Hematopoietic multipotent progenitor cell treated with erythropoietin and hydrocortisone succinate and interleukin-3 and kit ligand, for 17 days (in vitro differentiated cells): Measurements from ENCODE around the gene OLFML2A.

Experiments
- DNase-seq: peaks from one replicate; pipeline ENCODE4 v3.0.0-alpha.2; 2015; ENCODE audit warnings: low spot score

OLFML2A gene

DNA sequence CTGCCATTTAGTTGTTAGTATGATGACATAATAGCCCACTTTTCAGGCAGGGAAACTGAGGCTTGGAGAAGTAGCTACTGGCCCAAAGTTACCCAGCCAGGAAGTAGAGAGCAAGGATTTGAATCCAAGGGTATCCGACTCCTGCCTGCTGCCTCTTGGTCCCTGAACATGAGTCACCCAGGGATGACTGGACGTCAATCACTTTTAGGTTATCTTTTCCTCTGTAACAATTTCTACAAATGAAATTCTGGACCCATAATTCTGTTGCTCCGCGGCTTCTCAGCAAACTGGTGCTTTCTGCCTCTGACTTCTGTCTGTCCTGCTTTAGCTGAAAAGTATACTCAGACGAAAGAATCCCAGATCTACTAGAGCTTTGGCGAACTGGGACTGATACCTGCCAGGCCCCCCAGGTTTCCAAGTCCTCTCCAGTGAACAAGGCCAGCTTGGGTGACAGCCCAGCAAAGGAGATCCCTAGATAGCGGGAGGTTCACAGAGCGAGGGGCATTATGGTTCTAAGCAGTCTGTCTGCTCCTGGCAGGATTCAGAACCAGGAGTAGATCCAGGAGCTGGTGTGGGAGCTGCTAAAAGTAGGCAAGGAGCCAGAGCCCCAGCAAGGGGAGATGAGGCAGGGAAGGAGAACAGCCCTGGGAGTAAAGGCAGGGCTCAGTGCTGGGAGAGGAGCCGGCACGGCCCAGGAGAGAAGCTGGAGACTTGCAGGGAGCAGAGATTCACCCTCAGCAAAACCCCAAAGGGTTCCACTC, 20.6 kb downstream of the OLFML2A start:
- no peak for DNase-seq

DNA sequence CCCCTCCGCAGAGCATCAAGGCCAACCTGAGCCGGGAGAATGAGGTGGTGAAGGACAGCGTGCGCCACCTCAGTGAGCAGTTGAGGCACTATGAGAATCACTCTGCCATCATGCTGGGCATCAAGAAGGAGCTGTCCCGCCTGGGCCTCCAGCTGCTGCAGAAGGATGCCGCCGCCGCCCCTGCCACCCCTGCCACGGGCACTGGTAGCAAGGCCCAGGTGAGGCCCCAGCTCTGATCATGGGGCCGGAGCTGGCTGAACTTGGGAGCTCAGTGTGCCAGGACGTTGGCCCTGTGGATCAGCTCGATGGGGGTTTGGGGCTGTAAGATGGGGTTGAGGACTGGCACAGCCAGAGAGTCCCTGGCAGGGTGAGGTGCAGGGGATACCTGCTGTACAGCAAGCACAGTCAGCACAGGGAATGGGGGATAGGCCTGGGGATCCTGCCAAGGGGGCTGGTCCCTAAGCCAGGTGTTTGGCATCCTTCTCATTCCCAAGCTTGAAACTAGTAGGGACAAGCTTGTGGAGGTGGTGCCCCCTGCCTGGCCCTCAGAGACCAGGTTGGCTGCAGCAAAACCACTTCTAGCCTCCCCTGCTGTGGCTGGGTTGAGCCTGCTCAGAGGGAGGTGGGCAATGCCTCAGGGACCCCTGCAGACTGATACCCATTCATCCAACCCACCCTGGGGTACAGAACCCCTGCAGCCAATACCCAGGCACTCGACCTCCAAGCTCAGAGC, 22.5 kb downstream of the OLFML2A start:
- DNase-seq = no peak

DNA sequence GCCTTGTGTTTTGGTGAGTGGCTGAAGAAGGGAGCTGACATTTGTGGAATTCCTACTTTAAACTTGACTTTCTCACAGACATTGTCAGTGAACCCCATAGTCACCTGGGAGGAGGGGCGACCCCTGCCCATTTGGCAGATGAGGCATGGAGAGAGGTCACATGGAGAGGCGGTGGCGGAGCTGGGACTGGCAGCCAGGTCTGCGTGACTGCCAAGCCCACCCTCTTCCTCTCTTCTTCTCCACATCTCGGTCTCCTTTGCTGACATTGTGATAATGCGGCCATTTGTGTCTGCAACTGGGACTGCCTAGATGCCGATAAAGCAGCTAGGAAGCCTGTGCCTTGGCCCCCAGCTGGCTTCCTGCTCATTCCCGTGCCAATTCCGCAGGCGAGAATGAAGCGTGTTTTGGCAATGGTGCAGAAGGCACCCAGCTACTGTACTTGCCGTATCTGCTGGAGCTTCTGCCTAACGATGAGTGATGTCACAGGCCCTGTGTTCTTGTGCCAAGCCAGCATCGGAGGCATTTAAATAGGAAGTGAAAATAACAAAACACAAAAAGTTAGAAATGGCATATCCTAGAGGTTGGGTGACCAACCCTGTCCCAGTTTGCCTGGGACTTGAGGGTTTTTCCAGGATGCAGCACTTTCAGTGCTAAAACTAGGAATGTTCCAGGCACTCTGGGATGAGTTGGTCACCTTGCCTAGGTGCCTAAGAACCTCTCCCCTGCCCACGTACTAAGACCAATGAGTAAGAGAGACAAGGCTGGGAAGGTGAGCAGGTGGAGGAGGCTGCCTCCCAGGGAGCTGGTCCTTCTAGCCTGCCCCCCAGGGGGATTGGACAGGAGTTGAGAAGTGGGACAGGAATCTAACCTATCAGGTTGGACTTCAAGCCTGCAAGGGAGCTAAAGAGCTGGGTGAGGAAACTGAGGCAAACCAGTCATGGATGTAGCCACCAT, 23.6 kb downstream of the OLFML2A start:
- no peak for DNase-seq

DNA sequence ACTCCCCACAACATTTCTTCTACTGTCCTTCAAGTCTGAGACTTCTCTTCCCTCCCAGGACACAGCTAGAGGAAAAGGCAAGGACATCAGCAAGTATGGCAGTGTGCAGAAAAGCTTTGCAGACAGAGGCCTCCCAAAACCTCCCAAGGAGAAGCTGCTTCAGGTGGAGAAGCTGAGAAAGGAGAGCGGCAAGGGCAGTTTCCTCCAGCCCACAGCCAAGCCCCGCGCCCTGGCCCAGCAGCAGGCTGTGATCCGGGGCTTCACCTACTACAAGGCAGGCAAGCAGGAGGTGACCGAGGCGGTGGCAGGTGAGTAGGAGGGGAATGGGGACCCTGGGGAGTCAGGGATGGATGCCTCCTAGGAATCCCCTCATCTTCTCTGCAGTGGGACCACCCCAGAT, 24.4 kb downstream of the OLFML2A start:
- no peak for DNase-seq

DNA sequence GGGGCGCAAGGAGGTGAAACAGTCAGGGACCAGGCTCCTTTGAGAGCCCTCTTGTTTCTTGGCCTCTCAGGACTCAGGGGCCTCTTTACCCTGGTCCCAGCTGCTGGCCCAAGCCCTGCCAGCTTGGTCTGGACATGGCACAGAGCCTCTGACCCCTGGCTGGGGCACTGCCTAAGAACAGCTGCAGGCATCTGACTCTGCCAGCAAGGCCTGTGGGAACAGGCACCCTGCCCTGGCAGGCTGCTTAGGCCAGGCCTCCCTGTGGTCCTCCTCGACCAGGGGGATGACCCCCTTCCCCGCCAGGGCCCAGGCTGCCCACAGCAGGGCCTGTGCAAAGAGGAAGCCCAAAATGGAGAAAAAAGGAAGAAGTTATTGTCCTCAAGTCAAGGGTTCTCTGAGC, 25.5 kb downstream of the OLFML2A start:
- DNase-seq = no peak

DNA sequence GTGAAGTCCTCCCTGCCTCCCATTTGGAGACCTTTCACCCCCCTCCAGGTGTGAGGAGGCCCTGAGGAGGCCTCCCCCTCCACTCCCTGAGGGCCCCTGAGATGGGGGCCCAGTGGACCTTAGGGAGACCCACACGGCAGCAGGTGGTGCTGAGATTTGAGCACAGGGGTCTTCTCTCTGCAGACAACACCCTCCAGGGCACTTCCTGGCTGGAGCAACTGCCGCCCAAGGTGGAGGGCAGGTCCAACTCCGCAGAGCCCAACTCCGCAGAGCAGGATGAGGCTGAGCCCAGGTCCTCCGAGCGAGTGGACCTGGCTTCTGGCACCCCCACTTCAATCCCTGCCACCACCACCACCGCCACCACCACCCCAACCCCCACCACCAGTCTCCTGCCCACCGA, 27.0 kb downstream of the OLFML2A start:
- no peak for DNase-seq

DNA sequence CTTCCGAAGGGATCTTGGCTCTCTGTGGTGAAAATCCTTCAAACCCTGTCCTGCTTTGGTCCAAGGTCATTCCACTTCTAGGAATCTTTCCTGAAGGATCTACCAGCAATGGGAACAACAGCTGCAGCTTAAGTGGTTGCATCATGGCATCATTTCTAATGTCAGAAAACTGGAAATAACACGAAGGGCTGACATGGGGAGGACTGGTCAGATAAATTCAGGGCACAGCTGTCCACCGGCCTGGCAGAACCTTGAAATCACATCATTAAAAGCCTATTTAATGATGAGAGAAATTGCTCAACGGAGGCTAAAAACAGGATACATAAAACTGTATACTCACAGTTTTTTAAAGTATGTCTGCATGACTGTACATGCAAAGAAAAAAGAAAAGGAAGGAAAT, 28.3 kb downstream of the OLFML2A start:
- no peak for DNase-seq

DNA sequence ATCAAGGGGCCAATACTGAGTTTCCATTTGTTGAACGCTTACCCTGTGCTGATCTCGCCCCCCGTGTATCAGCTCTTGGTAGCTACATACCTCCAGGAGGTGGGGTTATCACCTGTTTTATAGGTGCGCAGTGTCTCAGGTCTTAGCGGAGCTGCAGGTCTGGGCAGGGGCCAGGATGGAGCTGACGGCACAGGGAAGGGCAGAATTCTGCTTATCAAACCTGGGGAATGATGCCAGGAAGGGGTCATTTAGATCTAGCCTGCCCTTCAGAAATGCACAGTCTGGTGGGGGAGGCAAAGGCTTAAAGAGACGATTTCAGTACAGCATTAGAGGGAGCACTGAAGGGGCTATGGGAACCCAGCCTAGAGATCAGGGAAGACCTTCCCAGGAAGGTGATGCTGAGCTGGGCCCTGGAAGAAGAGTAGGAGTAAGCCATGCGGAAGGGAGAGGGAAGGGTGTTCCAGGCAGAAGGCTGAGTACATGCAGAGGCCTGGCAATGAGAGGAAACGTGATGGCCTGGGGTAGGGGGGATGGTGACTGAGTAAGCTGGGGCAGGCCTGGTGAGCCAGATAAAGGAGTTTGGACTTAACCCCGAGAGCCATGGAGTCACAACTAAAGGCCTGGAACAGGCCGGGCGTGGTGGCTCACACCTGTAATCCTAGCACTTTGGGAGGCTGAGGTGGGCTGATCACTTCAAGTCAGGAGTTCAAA, 31.5 kb downstream of the OLFML2A start:
- no peak for DNase-seq

DNA sequence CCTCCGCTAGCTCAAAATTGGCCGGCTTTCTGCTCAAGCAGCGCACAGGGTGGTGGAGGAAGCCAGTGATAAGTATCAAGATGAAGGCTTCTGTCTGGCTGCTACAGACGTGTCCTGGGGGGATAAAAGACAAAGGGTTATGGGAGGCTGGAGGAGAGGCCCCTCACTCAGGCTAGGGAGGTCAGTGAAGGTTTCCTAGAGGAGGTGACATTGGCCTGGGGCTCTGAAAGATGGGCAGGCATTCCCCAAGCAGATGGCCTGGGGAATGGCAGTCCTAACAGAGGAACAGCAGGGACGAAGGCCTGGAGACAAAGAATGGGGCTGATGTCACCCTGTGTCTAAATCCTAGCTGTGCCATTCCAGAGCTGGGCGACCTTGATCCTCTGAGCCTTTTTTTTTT, 32.3 kb downstream of the OLFML2A start:
- DNase-seq = no peak

DNA sequence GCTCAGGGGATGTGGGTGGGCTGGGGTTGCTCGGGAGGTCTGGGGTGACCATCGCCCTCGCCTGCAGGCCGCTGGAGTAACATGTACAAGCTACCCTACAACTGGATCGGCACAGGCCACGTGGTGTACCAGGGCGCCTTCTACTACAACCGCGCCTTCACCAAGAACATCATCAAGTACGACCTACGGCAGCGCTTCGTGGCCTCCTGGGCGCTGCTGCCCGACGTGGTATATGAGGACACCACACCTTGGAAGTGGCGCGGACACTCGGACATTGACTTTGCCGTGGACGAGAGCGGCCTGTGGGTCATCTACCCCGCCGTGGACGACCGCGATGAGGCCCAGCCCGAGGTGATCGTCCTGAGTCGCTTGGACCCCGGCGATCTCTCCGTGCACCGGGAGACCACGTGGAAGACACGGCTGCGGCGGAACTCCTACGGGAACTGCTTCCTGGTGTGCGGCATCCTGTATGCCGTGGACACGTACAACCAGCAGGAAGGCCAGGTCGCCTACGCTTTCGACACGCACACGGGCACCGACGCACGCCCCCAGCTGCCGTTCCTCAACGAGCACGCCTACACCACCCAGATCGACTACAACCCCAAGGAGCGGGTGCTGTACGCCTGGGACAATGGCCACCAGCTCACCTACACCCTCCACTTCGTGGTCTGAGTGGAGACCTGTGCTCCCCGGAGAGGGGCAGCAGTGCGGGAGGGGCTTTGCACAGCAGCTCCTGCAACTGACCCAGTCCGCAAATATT, 33.0 kb downstream of the OLFML2A start:
- no peak for DNase-seq

DNA sequence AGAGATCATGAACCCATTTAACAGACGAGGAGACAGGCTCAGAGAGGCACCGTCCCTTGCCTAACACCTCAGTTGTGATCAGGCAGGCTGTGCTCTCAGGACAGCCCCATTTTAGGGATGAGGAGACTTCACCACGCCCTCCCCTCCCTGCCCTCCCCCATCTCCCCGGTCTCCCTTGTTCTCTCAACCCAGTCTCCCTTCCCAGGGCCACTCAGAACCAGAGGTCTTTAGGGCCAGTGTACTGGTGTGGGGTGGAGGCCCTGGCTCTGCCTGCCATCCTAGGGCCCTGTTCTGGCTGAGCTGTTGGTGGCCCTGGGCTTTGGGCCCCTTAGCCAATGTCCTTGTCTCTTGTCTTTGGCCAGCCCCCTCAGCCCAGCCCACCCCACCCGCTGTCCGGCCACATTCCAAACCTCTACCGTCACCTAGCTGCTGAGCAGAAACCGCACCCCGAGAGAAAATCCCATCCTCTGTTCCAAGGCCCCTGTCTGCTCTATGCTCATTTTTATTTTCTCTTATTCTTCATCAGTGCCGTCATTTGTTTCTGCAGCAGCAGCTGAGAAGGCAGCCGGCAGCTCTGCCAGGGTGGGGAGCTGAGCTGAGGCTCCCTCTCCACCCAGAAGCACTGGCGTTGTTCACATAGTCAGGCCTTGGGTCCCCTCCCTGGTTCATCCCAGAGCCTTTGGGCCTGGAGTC, 33.9 kb downstream of the OLFML2A start:
- no peak for DNase-seq

DNA sequence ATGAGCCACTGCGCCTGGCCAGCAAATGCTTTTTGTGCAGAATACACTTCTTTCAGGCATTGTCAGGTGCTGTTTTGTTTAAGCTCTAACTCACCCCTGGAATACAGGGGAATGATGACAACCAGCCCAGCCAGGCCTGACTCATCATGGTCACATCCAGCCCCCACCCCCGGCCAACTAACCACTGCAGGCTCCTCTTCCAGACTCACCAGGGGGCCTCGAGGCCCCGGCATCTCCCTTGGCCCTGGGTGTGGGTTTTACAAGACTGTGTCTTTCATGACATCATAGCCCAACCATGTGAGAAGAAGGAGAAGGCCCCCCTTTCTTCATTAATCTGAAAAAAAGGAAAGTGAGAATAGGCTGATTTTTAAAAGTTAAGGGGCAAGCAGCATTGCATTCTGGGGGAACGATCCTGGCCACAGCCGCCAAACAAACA, 35.5 kb downstream of the OLFML2A start:
- no peak for DNase-seq

DNA sequence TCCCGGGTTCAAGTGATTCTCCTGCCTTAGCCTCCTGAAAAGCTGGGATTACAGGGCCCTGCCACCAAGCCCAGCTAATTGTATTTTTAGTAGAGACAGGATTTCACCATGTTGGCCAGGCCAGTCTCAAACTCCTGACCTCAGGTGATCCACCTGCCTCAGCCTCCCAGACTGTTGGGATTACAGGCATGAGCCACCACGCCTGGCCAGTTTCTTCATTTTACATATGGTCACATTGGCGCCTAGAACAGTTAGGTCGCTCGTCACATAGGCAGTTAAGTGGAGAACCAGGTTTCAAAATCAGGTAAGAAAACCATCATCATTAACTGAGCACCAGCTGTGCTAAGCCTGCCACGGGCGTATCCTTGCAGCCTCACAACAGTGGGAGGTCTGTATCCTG, 36.1 kb downstream of the OLFML2A start:
- DNase-seq = no peak

DNA sequence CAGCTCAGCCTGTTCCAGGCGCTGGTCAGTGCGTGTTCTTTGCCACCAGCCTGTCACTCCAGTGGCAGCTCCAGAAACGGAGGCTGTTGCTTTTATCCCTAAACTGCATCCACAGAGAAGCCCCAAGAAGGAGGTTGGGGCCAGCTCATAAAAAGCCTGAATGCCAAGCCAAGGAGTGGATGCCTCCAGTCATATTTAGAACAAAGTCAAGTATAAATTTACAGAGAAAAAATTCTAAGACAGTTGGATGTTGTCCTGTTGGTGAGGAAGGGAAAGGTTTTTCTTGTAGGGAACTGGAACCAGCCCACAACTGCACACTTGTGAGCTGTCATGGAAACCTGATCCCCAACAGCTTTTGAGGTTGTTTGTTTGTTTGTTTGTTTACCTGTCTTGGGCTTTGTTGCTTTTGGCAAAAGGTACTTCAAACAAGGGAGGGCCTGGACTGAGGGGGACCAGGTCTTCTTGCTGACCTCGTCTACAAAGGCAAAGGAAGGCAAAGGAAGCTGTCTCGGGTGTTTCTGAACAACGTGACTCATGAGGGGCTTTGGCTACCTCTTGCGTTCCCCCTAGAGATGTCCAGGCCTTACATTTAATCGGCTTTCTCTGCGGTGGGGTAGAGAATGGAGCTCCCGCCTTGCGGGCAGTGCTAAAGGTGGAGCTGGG, 36.7 kb downstream of the OLFML2A start:
- DNase-seq = no peak

DNA sequence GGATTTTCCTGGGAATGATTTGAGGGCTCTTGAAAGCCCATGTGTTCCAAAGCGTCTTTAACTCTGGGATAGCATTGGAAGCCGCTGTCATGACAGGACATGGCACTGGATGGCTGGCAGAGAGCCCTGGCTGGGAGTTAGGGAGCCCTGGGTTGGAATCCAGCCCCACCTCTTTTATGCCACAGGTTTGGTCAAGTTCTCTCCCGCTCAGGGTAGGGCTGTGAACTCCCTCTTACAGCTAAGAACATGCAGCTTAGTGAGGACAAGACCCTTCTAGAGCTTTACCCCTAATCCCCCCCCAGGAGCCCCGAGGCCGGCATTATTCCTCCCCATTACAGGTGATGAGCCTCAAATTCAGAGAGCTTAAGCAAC, 37.2 kb downstream of the OLFML2A start:
- no peak for DNase-seq

DNA sequence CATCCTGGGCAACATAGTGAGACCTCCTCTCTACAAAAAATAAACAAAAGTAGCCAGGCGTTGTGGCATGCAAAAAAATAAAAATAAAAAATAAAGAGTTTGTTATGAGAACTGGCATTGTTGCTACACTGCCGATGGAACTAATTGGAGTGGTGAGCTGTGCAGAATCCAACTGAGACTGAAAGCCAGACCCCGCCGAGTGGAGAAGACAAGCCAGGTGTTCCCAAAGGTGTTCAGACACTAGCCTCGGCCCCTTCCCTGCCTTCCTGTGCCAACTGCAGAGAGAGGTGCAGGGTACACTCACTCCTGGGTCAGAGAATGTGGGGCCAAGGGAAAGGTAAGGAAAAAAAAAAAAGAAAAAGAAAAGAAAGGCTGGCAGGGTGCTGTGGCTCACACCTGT, 38.7 kb downstream of the OLFML2A start:
- DNase-seq = no peak

DNA sequence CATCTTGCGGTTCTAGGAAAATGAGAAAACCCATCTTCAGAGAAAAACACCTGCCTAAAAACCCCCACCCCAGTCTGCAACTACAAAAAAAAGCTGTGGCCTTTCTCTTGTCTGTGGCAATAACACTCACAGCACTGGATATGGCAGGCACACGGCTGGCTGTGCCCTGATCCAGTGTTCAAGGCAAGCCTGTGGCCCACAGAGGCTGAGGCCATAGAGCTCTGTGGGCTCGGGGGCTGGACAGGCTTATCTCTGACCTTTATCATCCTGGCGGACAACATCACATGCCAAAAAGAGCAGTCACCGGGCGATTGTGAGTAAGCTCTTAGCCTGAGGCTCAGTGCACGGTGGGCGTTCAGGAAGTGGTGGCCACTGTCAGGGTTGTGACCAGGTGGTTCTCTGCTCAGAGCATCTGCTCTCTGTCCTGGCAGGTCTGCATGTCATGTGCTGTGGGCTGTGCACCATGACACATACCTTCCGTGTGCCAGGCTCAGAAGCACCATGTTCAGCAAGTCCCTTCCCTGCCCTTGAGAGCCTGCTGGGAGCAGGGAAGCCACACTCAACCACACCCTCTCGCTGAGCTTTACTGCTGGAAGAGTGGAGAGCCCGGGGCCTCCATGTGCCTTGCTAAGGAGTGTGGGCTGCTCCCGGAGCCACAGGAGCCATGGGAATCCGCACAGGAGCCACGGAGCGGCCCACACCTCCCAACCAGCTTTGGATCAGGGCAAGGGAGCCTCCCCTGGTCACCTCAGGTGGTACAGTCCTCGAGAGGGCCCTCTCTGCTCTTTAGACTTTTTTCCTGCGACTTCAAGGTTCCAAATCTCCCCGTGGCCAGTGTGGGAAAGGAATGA, 41.7 kb downstream of the OLFML2A start:
- no peak for DNase-seq

DNA sequence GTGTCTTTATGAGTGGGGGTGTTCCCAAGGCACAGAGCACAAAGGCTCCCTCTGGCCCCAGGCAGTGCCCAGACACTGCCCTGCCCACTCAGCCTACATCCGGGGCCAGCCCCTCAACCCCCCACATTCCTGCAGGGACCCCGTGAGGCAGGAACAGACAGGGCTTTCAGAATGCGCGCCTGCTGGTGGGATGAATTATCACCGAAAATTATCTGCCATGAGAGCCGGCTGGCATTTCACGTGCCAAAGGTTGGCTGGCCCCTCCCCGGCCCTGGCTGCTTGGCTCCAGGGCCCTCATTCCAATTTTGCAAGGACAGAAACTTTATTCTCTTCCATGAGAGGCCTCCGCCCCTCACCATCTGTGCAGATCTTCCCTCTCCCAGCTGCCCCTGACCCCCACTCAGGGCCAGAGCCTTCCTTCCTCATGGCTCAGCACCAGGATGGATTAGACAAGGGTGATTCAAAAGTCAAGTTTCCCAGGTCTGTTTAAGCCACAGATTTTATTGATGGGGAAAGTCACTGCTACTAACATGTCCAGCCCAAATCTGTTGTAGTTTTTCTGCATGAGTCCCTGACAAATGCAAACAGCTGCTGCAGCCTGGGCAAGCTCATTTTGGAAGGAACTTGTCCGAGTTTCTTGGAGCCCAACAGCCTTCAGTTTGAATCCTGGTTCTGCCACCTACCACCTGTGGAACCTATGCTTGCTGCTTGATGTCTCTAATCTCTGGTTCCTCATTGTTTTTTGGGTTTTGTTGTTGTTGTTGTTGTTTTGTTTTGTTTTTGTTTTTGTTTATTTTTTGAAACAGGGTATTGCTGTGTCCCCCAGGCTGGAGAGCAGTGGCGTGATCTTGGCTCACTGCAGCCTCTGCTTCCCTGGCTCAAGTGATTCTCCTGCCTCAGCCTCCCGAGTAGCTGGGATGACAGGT, 44.0 kb downstream of the OLFML2A start:
- no peak for DNase-seq
